UCSD-AML1 (cell line): ENCODE results near the gene B3GAT3.
"Not testable (repeated sequence)": the region's sequence is repeated elsewhere in the genome, so short reads cannot be mapped to it uniquely, and the experiment has no call there.

Experiments used
- DNase-seq: peaks from one replicate; lab custom pipeline; 2025; ENCODE audit not compliant: unreplicated experiment; lab: John Stamatoyannopoulos, UW

Gene B3GAT3

GRCh38 chr11:62621567-62622470 is at the start of gene B3GAT3:
Gene B3GAT3, minus strand, starts transcription at chr11:62621986. Its CDS starts 39 bp downstream, at chr11:62621947.
- peak; percentile 98 for DNase-seq

- no peak for DNase-seq
Observed at GRCh38 chr11:62671236-62671607, 49.4 kb upstream of the B3GAT3 start.

- DNase-seq: no peak
Observed at GRCh38 chr11:62669420-62670161, 47.8 kb upstream of the B3GAT3 start.

- DNase-seq: no peak
Observed at GRCh38 chr11:62667460-62667859, 45.7 kb upstream of the B3GAT3 start.

- no peak for DNase-seq
Observed at GRCh38 chr11:62666259-62666926, 44.6 kb upstream of the B3GAT3 start.

GRCh38 chr11:62665599-62666258 is 43.9 kb upstream of the B3GAT3 start:
- no peak for DNase-seq

GRCh38 chr11:62665075-62665598 is 43.4 kb upstream of the B3GAT3 start, which contains the start of the genes C11orf98 and CSKMT:
Gene C11orf98, minus strand, starts transcription at chr11:62665210. Its CDS starts 41 bp downstream, at chr11:62665169.
Gene CSKMT, plus strand, starts transcription at chr11:62665312. Its CDS starts 568 bp downstream, at chr11:62665880.
- DNase-seq: peak; percentile 91

- DNase-seq: no peak
Observed at GRCh38 chr11:62664405-62665074, 42.8 kb upstream of the B3GAT3 start.

GRCh38 chr11:62656796-62657429 is 35.1 kb upstream of the B3GAT3 start:
- DNase-seq: no peak

GRCh38 chr11:62654297-62654696 is 32.5 kb upstream of the B3GAT3 start:
- no peak for DNase-seq

GRCh38 chr11:62652161-62653006 is 30.6 kb upstream of the B3GAT3 start:
- no peak for DNase-seq

GRCh38 chr11:62650283-62650682 is 28.5 kb upstream of the B3GAT3 start:
- not testable (repeated sequence) for DNase-seq

GRCh38 chr11:62649486-62649885 is 27.7 kb upstream of the B3GAT3 start:
- no peak for DNase-seq

GRCh38 chr11:62648967-62649364 is 27.2 kb upstream of the B3GAT3 start:
- DNase-seq: no peak

- DNase-seq: no peak
Observed at GRCh38 chr11:62648185-62648966, 26.6 kb upstream of the B3GAT3 start.

- DNase-seq: no peak
Observed at GRCh38 chr11:62647609-62648005, 25.8 kb upstream of the B3GAT3 start.

GRCh38 chr11:62646825-62647608 is 25.2 kb upstream of the B3GAT3 start:
- DNase-seq: no peak
